ENCODE measurements around the gene TOR3A. TPM values are rescaled to one million over a fixed set of nuclear protein-coding genes. Genes with fewer than 3 reads are reported as not detected.
A peak's percentile ranks its signal among the peaks of the same experiment; 100 is the strongest.

Gene TOR3A
- total RNA-seq, 1 experiment from 2014 or later, result 41.8 TPM

GRCh38 chr1:179061360-179062282 lies 20.2 kb upstream of the TOR3A start:
- no peak for DNase-seq (ENCODE audit: low spot score)

GRCh38 chr1:179066471-179066870 lies 15.4 kb upstream of the TOR3A start:
- no peak for DNase-seq (ENCODE audit: low spot score)

- no peak for DNase-seq (ENCODE audit: low spot score)
Measured at GRCh38 chr1:179077396-179077795, 4.5 kb upstream of the TOR3A start.

- DNase-seq (ENCODE audit: low spot score), result peak; percentile 80
Measured at GRCh38 chr1:179079113-179079761, 2.6 kb upstream of the TOR3A start.

- DNase-seq (ENCODE audit: low spot score), result no peak
Measured at GRCh38 chr1:179080866-179081686, 794 bp upstream of the TOR3A start.

- peak; percentile 50 for DNase-seq (ENCODE audit: low spot score)
Measured at GRCh38 chr1:179082333-179082998, 596 bp downstream of the TOR3A start.

GRCh38 chr1:179082999-179083335 lies 1.1 kb downstream of the TOR3A start:
- no peak for DNase-seq (ENCODE audit: low spot score)

- DNase-seq (ENCODE audit: low spot score), result no peak
Measured at GRCh38 chr1:179083533-179083932, 1.7 kb downstream of the TOR3A start.

GRCh38 chr1:179087665-179088064 lies 5.8 kb downstream of the TOR3A start:
- DNase-seq (ENCODE audit: low spot score), result no peak

GRCh38 chr1:179089827-179090482 lies 8.1 kb downstream of the TOR3A start:
- DNase-seq (ENCODE audit: low spot score), result no peak

GRCh38 chr1:179090522-179090921 lies 8.7 kb downstream of the TOR3A start:
- DNase-seq (ENCODE audit: low spot score), result no peak

- DNase-seq (ENCODE audit: low spot score), result no peak
Measured at GRCh38 chr1:179090923-179091322, 9.1 kb downstream of the TOR3A start.

GRCh38 chr1:179091691-179092165 lies 9.9 kb downstream of the TOR3A start:
- DNase-seq (ENCODE audit: low spot score), result no peak

- DNase-seq (ENCODE audit: low spot score), result no peak
Measured at GRCh38 chr1:179092896-179093461, 11.1 kb downstream of the TOR3A start.

GRCh38 chr1:179094818-179095217 lies 12.9 kb downstream of the TOR3A start:
- DNase-seq (ENCODE audit: low spot score), result no peak

- DNase-seq (ENCODE audit: low spot score), result no peak
Measured at GRCh38 chr1:179095377-179095776, 13.5 kb downstream of the TOR3A start.

GRCh38 chr1:179095924-179096323 lies 14.1 kb downstream of the TOR3A start:
- DNase-seq (ENCODE audit: low spot score), result no peak

GRCh38 chr1:179099891-179100290 lies 18.0 kb downstream of the TOR3A start:
- no peak for DNase-seq (ENCODE audit: low spot score)

GRCh38 chr1:179101566-179101965 lies 19.7 kb downstream of the TOR3A start:
- DNase-seq (ENCODE audit: low spot score), result no peak

- DNase-seq (ENCODE audit: low spot score), result no peak
Measured at GRCh38 chr1:179103999-179104398, 22.1 kb downstream of the TOR3A start.
